NCI-H187 treated with DMSO at 0.1 percent for 48 hours (cell line): Measurements from ENCODE around the gene CEP85L.
"Not testable (repeated sequence)": the region's sequence is repeated elsewhere in the genome, so short reads cannot be mapped to it uniquely, and the experiment has no call there.

ENCODE experiments used
- DNase-seq: peaks from one replicate; lab custom pipeline; 2025; lab: John Stamatoyannopoulos, UW

The CEP85L gene

GRCh38 chr6:118495485-118496280 is 155.7 kb downstream of the CEP85L start:
- no peak for DNase-seq

- DNase-seq = no peak
Measured at GRCh38 chr6:118494091-118494490, 157.3 kb downstream of the CEP85L start.

- DNase-seq = no peak
Measured at GRCh38 chr6:118489990-118490389, 161.4 kb downstream of the CEP85L start.

- DNase-seq = no peak
Measured at GRCh38 chr6:118488631-118489030, 162.8 kb downstream of the CEP85L start.

GRCh38 chr6:118485601-118486550 is 165.5 kb downstream of the CEP85L start:
- no peak for DNase-seq

GRCh38 chr6:118476551-118476950 is 174.8 kb downstream of the CEP85L start:
- DNase-seq = no peak

- no peak for DNase-seq
Measured at GRCh38 chr6:118473266-118473665, 178.1 kb downstream of the CEP85L start.

GRCh38 chr6:118469468-118469867 is 181.9 kb downstream of the CEP85L start:
- no peak for DNase-seq

- no peak for DNase-seq
Measured at GRCh38 chr6:118468682-118469465, 182.5 kb downstream of the CEP85L start.

GRCh38 chr6:118467181-118467580 is 184.2 kb downstream of the CEP85L start:
- no peak for DNase-seq

- no peak for DNase-seq
Measured at GRCh38 chr6:118464620-118465019, 186.8 kb downstream of the CEP85L start.

- DNase-seq = no peak
Measured at GRCh38 chr6:118460958-118461470, 190.4 kb downstream of the CEP85L start.

GRCh38 chr6:118456982-118457381 is 194.4 kb downstream of the CEP85L start:
- no peak for DNase-seq

- no peak for DNase-seq
Measured at GRCh38 chr6:118451839-118452238, 199.6 kb downstream of the CEP85L start.

- DNase-seq = no peak
Measured at GRCh38 chr6:118444796-118445195, 206.6 kb downstream of the CEP85L start.

GRCh38 chr6:118436482-118436881 is 214.9 kb downstream of the CEP85L start:
- no peak for DNase-seq

- not testable (repeated sequence) for DNase-seq
Measured at GRCh38 chr6:118434147-118434546, 217.2 kb downstream of the CEP85L start.

- not testable (repeated sequence) for DNase-seq
Measured at GRCh38 chr6:118421312-118421711, 230.1 kb downstream of the CEP85L start.

- DNase-seq = no peak
Measured at GRCh38 chr6:118419448-118420394, 231.7 kb downstream of the CEP85L start.
